Ovary (tissue), 9 donors: ENCODE measurements around the gene UIMC1. TPM values are rescaled to one million over a fixed set of nuclear protein-coding genes. Genes with fewer than 3 reads are reported as not detected.

Experiments
- DNase-seq, 5 donors: peaks; one replicate each; pipeline ENCODE4 v3.0.0-alpha.2; 2019 to 2020
- H3K27ac ChIP-seq, 2 donors: fragments of 200-600 bp; one replicate each; pipeline versions ENCODE4 v1.5.1 to v1.8.0; 2019 to 2022
- H3K27me3 ChIP-seq: fragments of 200-600 bp; one replicate; pipeline ENCODE4 v1.8.0; 2022
- H3K36me3 ChIP-seq: fragments of 200-600 bp; sonication (generic); one replicate; pipeline ENCODE4 v1.5.1; 2019
- H3K4me1 ChIP-seq: one replicate; pipeline ENCODE4 v1.8.1; 2013; ENCODE audit warnings: mild to moderate bottlenecking, moderate library complexity; ENCODE audit not compliant: insufficient read depth
- H3K4me3 ChIP-seq: fragments of 200-600 bp; sonication (generic); one replicate; pipeline ENCODE4 v1.5.1; 2017
- H3K9me3 ChIP-seq, 2 donors: fragments of 200-600 bp in 1 of 2; sonication (generic) in 1 of 2; one replicate each; pipeline versions ENCODE4 v1.5.1 to v1.8.1; 2013 to 2019; ENCODE audit warnings: mild to moderate bottlenecking in 1 of 2, moderate library complexity in 1 of 2
- CTCF ChIP-seq, 3 donors: fragments of 450-650 bp in 2 of 3; fragments of 200-600 bp in 1 of 3; IDR thresholded peaks; one replicate each; pipeline versions ENCODE4 v1.5.1 to v1.8.0; 2016 to 2022; ENCODE audit warnings: antibody characterized with exemption in 3 of 3, mild to moderate bottlenecking in 1 of 3
- EP300 ChIP-seq: sonication (generic); formaldehyde crosslinking; IDR thresholded peaks from one replicate; pipeline ENCODE4 v1.6.1; 2017; ENCODE audit warnings: antibody characterized with exemption
- POLR2A ChIP-seq: fragments of 450-650 bp; IDR thresholded peaks from one replicate; pipeline ENCODE4 v1.6.1; 2017; ENCODE audit warnings: antibody characterized with exemption, mild to moderate bottlenecking, moderate library complexity
- WGBS, 3 donors: extraction: QIAGEN DNeasy Blood & Tissue Kit in 1 of 3; methylation state at CpG; one replicate each; pipeline versions ENCODE4 v1.1.5 to v1.1.7; 2013 to 2017; 5-methylcytosine and 5-hydroxymethylcytosine counted together
- intact Hi-C, 4 donors: fragments of 100-400 bp; cut with DNase I; formaldehyde crosslinking; loops; one replicate each; pipeline versions ENCODE4 v1.11.0 to v1.15.1; 2022 to 2023
- polyA plus RNA-seq, 2 donors: library from polyadenylated mRNA; stranded (reverse); fragments of 200-250 nt in 1 of 2; fragments of 350-450 nt in 1 of 2; fragmentation: Illumina TruSeq in 1 of 2; extraction: RNeasy Lipid Tissue Mini Kit (QIAGEN cat#74804) in 1 of 2; gene quantifications; one replicate each; pipeline ENCODE4 v1.2.3, GENCODE V29; 2013 to 2014
- total RNA-seq, 7 donors: library from RNA; depleted of rRNA in 2 of 7; stranded (reverse); fragments of >200 nt in 2 of 7; fragmentation: NEBNext Ultra II Directional in 3 of 7; extraction: Animal tissue kit (Norgen Biotek cat#: 25700) in 3 of 7; gene quantifications; one replicate each; pipeline versions ENCODE4 v1.1.0 to v1.2.4, GENCODE V29; 2016 to 2023
- donor health status: DM: no; HTN: no; CAD: no; lungs with moderate emphysema.
- donor health status: DM: no; HTN: no; CAD: no.
- donor health status: Bipolar disorder and iron deficiency.
- donor health status: DM: yes; HTN: yes; CAD: no.
- donor health status: DM: no; HTN: no; CAD: no.
- donor health status: DM: yes; HTN: yes; CAD: no.

UIMC1 gene
- total and polyA plus RNA-seq, 9 donors: 34.9 to 80.2 (median 49.5) TPM

- Histone ChIP-seq H3K4me3 (no peak overlapping the region), H3K27ac (no peak overlapping the region), H3K9me3 (no peaks in the 10 kb centered on the region), H3K27me3 (no peaks in the 10 kb centered on the region), H3K36me3 (no peaks in the 10 kb centered on the region), H3K4me1 (no peaks in the 10 kb centered on the region)
- no peak for DNase-seq
- TF ChIP-seq CTCF (IDR thresholded peaks at IDR 0.05) (no peak), EP300 (no peak), POLR2A (no peak)
- 89 to 95% (median 95%) methylated on average over 2 of the region's 2 CpGs for WGBS, 3 donors
- intact Hi-C loops: no loop called here
These were observed 83.8 kb downstream of the UIMC1 start for GRCh38 chr5:176922817-176923216.

- TF ChIP-seq POLR2A: no peak
- no peak for TF ChIP-seq CTCF (IDR thresholded peaks at IDR 0.05)
- TF ChIP-seq EP300: no peak
- Histone ChIP-seq H3K4me3 (no peak overlapping the region), H3K36me3 (no peaks in the 10 kb centered on the region), H3K27ac (no peak overlapping the region), H3K9me3 (no peaks in the 10 kb centered on the region), H3K27me3 (no peaks in the 10 kb centered on the region), H3K4me1 (no peaks in the 10 kb centered on the region)
- DNase-seq: no peak
- WGBS, 3 donors: 91 to 94% (median 92%) methylated on average over 3 of the region's 3 CpGs
- intact Hi-C loops: no loop called here
These were observed 84.9 kb downstream of the UIMC1 start for GRCh38 chr5:176921714-176922113.

- no peak for TF ChIP-seq EP300
- no peak for TF ChIP-seq CTCF (IDR thresholded peaks at IDR 0.05)
- TF ChIP-seq POLR2A: no peak
- 91 to 97% (median 94%) methylated on average over 6 of the region's 6 CpGs for WGBS, 3 donors
- intact Hi-C loops: no loop called here
These were observed 88.0 kb downstream of the UIMC1 start for GRCh38 chr5:176918613-176919012.

GRCh38 chr5:176916337-176916736 is 90.2 kb downstream of the UIMC1 start:
- Histone ChIP-seq H3K4me1 (peaks cover 2% of the 10 kb centered on the region), H3K9me3 (no peaks in the 10 kb centered on the region), H3K36me3 (no peaks in the 10 kb centered on the region), H3K27ac (no peak overlapping the region), H3K4me3 (no peak overlapping the region), H3K27me3 (no peaks in the 10 kb centered on the region)
- intact Hi-C loops: no loop called here
- no peak for TF ChIP-seq EP300
- no peak for TF ChIP-seq POLR2A
- TF ChIP-seq CTCF (IDR thresholded peaks at IDR 0.05): no peak
- DNase-seq: no peak

More at GRCh38 chr5:176918613-176919012, 88.0 kb downstream of the UIMC1 start:
- no peaks in the 10 kb centered on the region for H3K9me3 ChIP-seq
- no peaks in the 10 kb centered on the region for H3K36me3 ChIP-seq
- H3K4me3 ChIP-seq: no peak overlapping the region
- H3K27me3 ChIP-seq: no peaks in the 10 kb centered on the region
- H3K27ac ChIP-seq: no peak overlapping the region
- H3K4me1 ChIP-seq: peaks cover 2% of the 10 kb centered on the region
- no peak for DNase-seq

- TF ChIP-seq CTCF (IDR thresholded peaks at IDR 0.05) (no peak), EP300 (no peak), POLR2A (no peak)
- Histone ChIP-seq H3K4me1 (peaks cover 2% of the 10 kb centered on the region), H3K4me3 (no peak overlapping the region), H3K36me3 (no peaks in the 10 kb centered on the region), H3K9me3 (no peaks in the 10 kb centered on the region), H3K27me3 (no peaks in the 10 kb centered on the region), H3K27ac (no peak overlapping the region)
- DNase-seq: no peak
- 57 to 68% (median 60%) methylated on average over 2 of the region's 2 CpGs for WGBS, 3 donors
- intact Hi-C loops: no loop called here
These were observed 90.7 kb downstream of the UIMC1 start for GRCh38 chr5:176915906-176916305.
